ENCODE results near the gene NANS. TPM values are rescaled to one million over a fixed set of nuclear protein-coding genes. Genes with fewer than 3 reads are reported as not detected.

Gene NANS
- total and polyA plus RNA-seq, 2 of the 13 experiments (the other 11 are each of a cell fraction or from before 2014, with no cell fraction given) = 86.9 to 203 TPM

- TF ChIP-seq SOX13 (IDR thresholded peaks at IDR 0.05) (no peak), SOX13 (CRISPR knock-in tag; conservative IDR thresholded peaks at IDR 0.05 in 1 of 2, IDR thresholded peaks at IDR 0.05 in 1 of 2) (no peak), EHMT2 (IDR thresholded peaks at IDR 0.05; ENCODE audit: borderline replicate concordance, low read depth, low read length) (no peak), BRCA1 (CRISPR knock-in tag; IDR thresholded peaks at IDR 0.05) (no peak), REL (CRISPR knock-in tag; conservative IDR thresholded peaks at IDR 0.05) (no peak), ZNF138 (CRISPR knock-in tag; IDR thresholded peaks at IDR 0.05; ENCODE audit: low read depth) (0 out of 2 replicates have a peak, but pooled peaks have one; percentile 55), CENPBD1 (CRISPR knock-in tag; IDR thresholded peaks at IDR 0.05; ENCODE audit: borderline replicate concordance, low read depth) (no peak), ZBED4 (CRISPR knock-in tag; IDR thresholded peaks at IDR 0.05; ENCODE audit: borderline replicate concordance) (peak; percentile 43; the same call in 1 of the 2 replicates), GMEB1 (CRISPR knock-in tag; IDR thresholded peaks at IDR 0.05; ENCODE audit: borderline replicate concordance) (no peak; the same call in 1 of the 2 replicates), HMGA1 (CRISPR knock-in tag; conservative IDR thresholded peaks at IDR 0.05) (no peak), KDM3A (CRISPR knock-in tag; IDR thresholded peaks at IDR 0.05; ENCODE audit: low read depth) (peak; percentile 87; the same call in 1 of the 2 replicates), FOXJ3 (CRISPR knock-in tag; IDR thresholded peaks at IDR 0.05; ENCODE audit: borderline replicate concordance) (no peak), FOSL2 (CRISPR knock-in tag; IDR thresholded peaks at IDR 0.05) (no peak), KDM5A (IDR thresholded peaks at IDR 0.05; ENCODE audit: borderline replicate concordance, low read length) (peak; percentile 63; the same call in 1 of the 2 replicates), BRD4 (CRISPR knock-in tag; IDR thresholded peaks at IDR 0.05) (peak; percentile 77; the same call in 1 of the 2 replicates), ATF1 (CRISPR knock-in tag; IDR thresholded peaks at IDR 0.05) (no peak), PHF21A (CRISPR knock-in tag; IDR thresholded peaks at IDR 0.05) (peak; percentile 67), JUNB (CRISPR knock-in tag; IDR thresholded peaks at IDR 0.05; ENCODE audit: borderline replicate concordance) (no peak), RNF2 (conservative IDR thresholded peaks at IDR 0.05; ENCODE audit: low read depth) (no peak), TEAD3 (CRISPR knock-in tag; optimal IDR thresholded peaks at IDR 0.05; ENCODE audit: borderline replicate concordance) (no peak), ZNF552 (CRISPR knock-in tag; IDR thresholded peaks at IDR 0.05; ENCODE audit: borderline replicate concordance) (no peak), HNRNPUL1 (IDR thresholded peaks at IDR 0.05; ENCODE audit: low read depth, low read length) (no peak), HIVEP1 (CRISPR knock-in tag; IDR thresholded peaks at IDR 0.05) (0 out of 2 replicates have a peak, but pooled peaks have one; percentile 26)
These were observed 62.4 kb downstream of the NANS start, which contains the start of gene TRIM14 (continued) for GRCh38 chr9:98118640-98119601.

Data from HepG2 (cell line).